ENCODE data around the gene GABRD.

GABRD gene

DNA sequence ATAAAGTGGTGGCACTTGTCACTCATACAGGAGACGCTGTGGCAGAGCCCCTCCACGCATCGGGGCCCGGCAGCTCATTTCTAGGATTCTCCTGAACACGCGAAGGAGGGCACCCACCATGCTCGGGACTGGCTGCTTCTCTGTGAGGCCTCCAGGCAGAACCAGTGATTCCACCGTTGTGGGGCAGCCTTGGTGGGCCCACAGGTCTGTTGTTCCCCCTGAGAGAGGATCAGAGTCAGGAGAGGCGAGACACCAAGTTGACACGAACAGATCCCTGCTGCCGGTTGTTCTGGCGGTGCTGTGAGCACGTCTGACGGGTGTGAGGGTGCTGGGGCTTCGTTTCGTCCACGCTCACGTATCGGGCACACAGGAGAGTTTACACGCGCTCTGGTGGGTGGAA lies 57.7 kb downstream of the GABRD start:
- DNase-seq (ENCODE audit: low read depth, low spot score) = no peak

DNA sequence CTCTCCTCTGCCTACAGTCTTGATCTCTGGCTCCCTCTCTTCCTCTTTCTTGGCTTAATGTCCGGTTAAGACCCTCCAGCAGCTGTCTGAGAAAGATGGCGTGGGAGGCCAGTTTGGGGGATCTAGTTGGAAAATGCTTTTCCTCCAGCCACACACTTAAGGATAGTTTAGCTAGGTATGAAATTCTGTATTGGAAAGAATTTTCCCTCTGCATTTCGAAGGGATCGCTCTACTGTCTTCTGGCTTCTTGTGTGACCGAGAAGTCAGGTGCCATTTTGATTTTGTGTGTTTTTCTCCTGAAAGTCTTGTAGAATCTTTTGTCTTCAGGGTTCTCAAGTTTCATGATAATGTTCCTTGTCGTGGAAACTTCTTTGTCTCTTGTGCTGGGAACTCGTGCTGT lies 59.0 kb downstream of the GABRD start:
- no peak for DNase-seq (ENCODE audit: low read depth, low spot score)

DNA sequence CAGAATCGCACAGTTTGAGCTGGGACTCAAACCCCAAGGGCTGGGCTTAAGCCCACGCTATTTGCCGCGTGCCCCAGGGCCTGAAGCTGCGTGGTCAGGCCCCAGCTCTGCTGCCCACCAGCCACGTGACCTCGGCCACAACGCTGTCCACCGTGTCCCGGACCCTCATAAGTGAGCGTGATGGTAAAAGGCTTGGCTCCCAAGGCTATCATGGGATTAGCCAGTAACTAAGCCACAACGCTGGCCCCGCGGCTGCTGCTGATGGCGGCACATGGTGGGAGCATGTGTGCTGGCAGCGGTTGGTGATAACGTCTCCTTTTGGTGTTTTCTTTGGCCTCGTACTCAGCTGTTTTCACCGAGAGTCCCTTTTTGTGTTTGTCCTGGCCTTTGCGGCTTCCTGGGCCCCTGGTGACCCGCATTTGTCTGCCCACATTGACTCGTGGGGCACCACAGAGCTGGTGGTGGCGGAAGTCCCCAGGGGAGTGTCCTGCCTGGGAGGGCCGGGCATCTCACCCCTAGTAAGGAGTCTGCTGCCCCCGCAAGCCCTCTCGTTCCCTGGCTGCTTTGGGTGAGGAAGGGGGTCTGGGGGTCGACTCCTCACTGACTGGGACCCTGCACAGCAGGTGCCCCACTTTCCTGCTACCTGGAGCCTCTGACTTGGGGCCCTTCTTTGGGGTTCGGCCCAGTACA lies 60.4 kb downstream of the GABRD start:
- no peak for DNase-seq (ENCODE audit: low read depth, low spot score)

DNA sequence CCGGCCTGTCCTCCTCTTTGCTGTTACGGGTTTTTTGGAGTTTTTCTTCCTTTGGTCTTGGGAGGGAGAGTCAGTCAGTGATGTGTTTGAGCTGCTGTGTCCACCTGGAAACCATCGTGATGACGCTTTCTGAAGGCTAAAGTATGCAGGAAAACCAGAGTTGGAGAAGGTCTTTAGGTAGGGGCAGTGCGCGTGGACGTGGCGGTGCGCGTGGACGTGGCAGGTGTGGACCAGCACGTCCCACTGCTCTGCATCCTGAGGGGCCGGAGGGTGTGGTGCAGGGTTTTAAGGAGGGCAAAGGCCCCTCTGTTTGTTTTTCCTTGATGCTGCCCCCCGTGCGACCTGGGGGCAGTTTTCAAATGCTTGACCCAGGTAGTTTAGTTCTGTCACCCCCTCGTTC lies 61.0 kb downstream of the GABRD start:
- DNase-seq (ENCODE audit: low read depth, low spot score) = no peak

All from activated CD4-positive, CD25-positive, alpha-beta regulatory T cell treated with anti-CD3 and anti-CD28 coated beads, Interleukin-2, amount 50 U/mL, for 16 hours (primary cell).